ENCODE measurements around the gene UBE4B. TPM values are rescaled to one million over a fixed set of nuclear protein-coding genes. Genes with fewer than 3 reads are reported as not detected.

Gene UBE4B
- total RNA-seq, 1 experiment from 2014 or later: 54.7 TPM

GRCh38 chr1:9993561-9994075 is 39.1 kb upstream of the UBE4B start:
- ChIA-PET POLR2A (no interaction called here), CTCF (no interaction called here)
- Histone ChIP-seq H3K4me1 (ENCODE audit: control insufficient read depth, insufficient read depth, low read length) (peaks cover 4% of the 10 kb centered on the region), H3K4me3 (ENCODE audit: low read depth in 2 of 2, low read length in 2 of 2) (no peak overlapping the region), H3K9me3 (ENCODE audit: control insufficient read depth, insufficient read depth, low read depth, low read length) (no peaks in the 10 kb centered on the region), H3K27me3 (ENCODE audit: control insufficient read depth, insufficient read depth, low read length) (no peaks in the 10 kb centered on the region), H3K27ac (ENCODE audit: low read length) (no peak overlapping the region), H3K36me3 (ENCODE audit: control insufficient read depth, insufficient read depth, low read length) (no peaks in the 10 kb centered on the region)
- no peak for TF ChIP-seq REST (IDR thresholded peaks at IDR 0.05; ENCODE audit: insufficient read depth in 1 of 2, low read depth in 2 of 2, low read length in 1 of 2)
- TF ChIP-seq CTCF (IDR thresholded peaks at IDR 0.05): no peak
- no peak for TF ChIP-seq SIN3A (IDR thresholded peaks at IDR 0.05; ENCODE audit: borderline replicate concordance, insufficient read depth, low read depth, low read length)
- no peak for TF ChIP-seq TCF7L2 (IDR thresholded peaks at IDR 0.05; ENCODE audit: low read depth, low read length)
- ATAC-seq (no peak), DNase-seq (ENCODE audit: low read depth, low spot score) (no peak)
- in situ Hi-C loops (cut with HindIII; ENCODE audit: low pct_unique_long_range_greater_than_20kb, low sequenced_read_pairs): no loop called here
- no TSS peak for BruUV-seq (replicated peaks)
- intact Hi-C loops (cut with micrococcal nuclease; ENCODE audit: unreplicated experiment): no loop called here

- peak within 1 kb of the TSS; percentile 46 to 49 for H3K4me3 ChIP-seq (ENCODE audit: low read depth in 2 of 2, low read length in 2 of 2)
- BruUV-seq (replicated peaks): no TSS peak
- in situ Hi-C loops (cut with HindIII; ENCODE audit: low pct_unique_long_range_greater_than_20kb, low sequenced_read_pairs) (no loop called here), intact Hi-C loops (cut with micrococcal nuclease; ENCODE audit: unreplicated experiment) (no loop called here)
- CTCF ChIA-PET: no interaction called here
- H3K9me3 ChIP-seq (ENCODE audit: control insufficient read depth, insufficient read depth, low read depth, low read length): no peaks in the 10 kb centered on the region
- TF ChIP-seq SIN3A (IDR thresholded peaks at IDR 0.05; ENCODE audit: borderline replicate concordance, insufficient read depth, low read depth, low read length) (no peak), POLR2AphosphoS5 (IDR thresholded peaks at IDR 0.05; ENCODE audit: low read depth, low read length) (peak; percentile 33; the same call in 1 of the 2 replicates), REST (IDR thresholded peaks at IDR 0.05; ENCODE audit: insufficient read depth in 1 of 2, low read depth in 2 of 2, low read length in 1 of 2) (no peak), CTCF (IDR thresholded peaks at IDR 0.05) (no peak), TCF7L2 (IDR thresholded peaks at IDR 0.05; ENCODE audit: low read depth, low read length) (no peak)
- ATAC-seq (peak; percentile 83), DNase-seq (ENCODE audit: low read depth, low spot score) (no peak)
- H3K27ac ChIP-seq (ENCODE audit: low read length): peak within 1 kb of the TSS; percentile 40; the same call in 1 of the 2 replicates
- POLR2A ChIA-PET: no interaction called here
- no peaks in the 10 kb centered on the region for H3K27me3 ChIP-seq (ENCODE audit: control insufficient read depth, insufficient read depth, low read length)
- H3K4me1 ChIP-seq (ENCODE audit: control insufficient read depth, insufficient read depth, low read length): peaks cover 4% of the 10 kb centered on the region
- no peaks in the 10 kb centered on the region for H3K36me3 ChIP-seq (ENCODE audit: control insufficient read depth, insufficient read depth, low read length)
Measured at GRCh38 chr1:9996624-9997582, 35.9 kb upstream of the UBE4B start, which contains the start of gene RBP7. TSS of gene RBP7 (plus strand) at chr1:9997228. CDS start at chr1:9997259, 31 bp downstream.
